Activated T-helper 17 cell treated with anti-CD3 and anti-CD28 coated beads, Interleukin-2, amount 50 U/mL, for 72 hours (primary cell): ENCODE measurements around the gene HSD3B2. TPM values are rescaled to one million over a fixed set of nuclear protein-coding genes. Genes with fewer than 3 reads are reported as not detected.

Source experiments
- ATAC-seq: fragments of 150-1000 bp; cut with Tn5 transposase; replicated peaks from 2 replicates; pipeline ENCODE4 v1.10.0; 2021; ENCODE audit warnings: mild to moderate bottlenecking, moderate library complexity
- H3K27ac Mint-ChIP-seq: one replicate; pipeline ENCODE4 v1.8.0; 2022; ENCODE audit warnings: mixed read lengths
- H3K27me3 Mint-ChIP-seq: one replicate; pipeline ENCODE4 v1.8.0; 2022; ENCODE audit warnings: mixed read lengths
- H3K36me3 Mint-ChIP-seq: one replicate; pipeline ENCODE4 v1.8.0; 2022; ENCODE audit warnings: low read depth, mild to moderate bottlenecking, mixed read lengths
- H3K4me1 Mint-ChIP-seq: one replicate; pipeline ENCODE4 v1.8.0; 2022; ENCODE audit warnings: mixed read lengths
- H3K4me3 Mint-ChIP-seq: one replicate; pipeline ENCODE4 v1.8.0; 2022; ENCODE audit warnings: mild to moderate bottlenecking, mixed read lengths
- H3K9me3 Mint-ChIP-seq: one replicate; pipeline ENCODE4 v1.8.0; 2022; ENCODE audit warnings: mixed read lengths
- total RNA-seq, 2 donors: library from RNA; stranded (reverse); gene quantifications; one replicate each; pipeline ENCODE4 v1.2.3, GENCODE V29; 2022

HSD3B2 gene
- total RNA-seq, 2 donors from 2014 or later = not detected

GRCh38 chr1:119452091-119452490 lies 37.1 kb downstream of the HSD3B2 start:
- Mint-ChIP-seq H3K27me3 (peaks cover 7% of the 10 kb centered on the region), H3K9me3 (no peaks in the 10 kb centered on the region), H3K4me3 (no peak overlapping the region), H3K27ac (no peak overlapping the region), H3K4me1 (no peaks in the 10 kb centered on the region), H3K36me3 (no peaks in the 10 kb centered on the region)
- ATAC-seq = no peak

DNA sequence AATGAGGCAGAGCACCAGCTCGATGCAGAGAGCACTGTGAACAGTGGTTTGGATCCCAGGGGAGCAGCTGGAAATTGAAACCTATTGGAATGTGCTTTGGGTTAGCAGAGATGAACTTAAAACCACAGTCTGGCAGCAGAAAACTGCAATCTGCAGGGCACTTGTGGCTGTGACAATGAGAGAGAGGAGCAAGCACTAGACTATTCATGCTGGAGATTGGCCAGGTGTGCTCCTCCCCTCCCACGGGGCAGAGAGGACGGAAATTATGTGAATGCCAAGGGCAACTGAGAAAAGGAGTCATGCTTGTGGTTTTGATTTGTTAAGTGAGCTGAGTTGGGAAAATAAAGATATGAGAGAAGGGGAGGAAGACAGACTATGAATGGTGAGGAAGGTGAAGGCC lies 38.1 kb downstream of the HSD3B2 start:
- H3K27me3 Mint-ChIP-seq = peaks cover 4% of the 10 kb centered on the region
- ATAC-seq = peak; percentile 56

GRCh38 chr1:119462964-119463363 lies 48.0 kb downstream of the HSD3B2 start:
- Mint-ChIP-seq H3K27ac (no peak overlapping the region), H3K4me3 (no peak overlapping the region), H3K4me1 (no peaks in the 10 kb centered on the region), H3K9me3 (no peaks in the 10 kb centered on the region), H3K27me3 (peaks cover 4% of the 10 kb centered on the region), H3K36me3 (no peaks in the 10 kb centered on the region)
- ATAC-seq = no peak

More for the DNA sequence above, 38.1 kb downstream of the HSD3B2 start:
- no peaks in the 10 kb centered on the region for H3K4me1 Mint-ChIP-seq
- H3K4me3 Mint-ChIP-seq = no peak overlapping the region
- H3K27ac Mint-ChIP-seq = no peak overlapping the region
- no peaks in the 10 kb centered on the region for H3K9me3 Mint-ChIP-seq
- H3K36me3 Mint-ChIP-seq = no peaks in the 10 kb centered on the region

- no peaks in the 10 kb centered on the region for H3K36me3 Mint-ChIP-seq
- H3K27ac Mint-ChIP-seq = no peak overlapping the region
- no peaks in the 10 kb centered on the region for H3K9me3 Mint-ChIP-seq
- H3K4me3 Mint-ChIP-seq = no peak overlapping the region
- H3K4me1 Mint-ChIP-seq = no peaks in the 10 kb centered on the region
- no peak for ATAC-seq
- H3K27me3 Mint-ChIP-seq = peaks cover 4% of the 10 kb centered on the region
These were observed 48.6 kb downstream of the HSD3B2 start for GRCh38 chr1:119463569-119463968.

GRCh38 chr1:119466445-119466844 lies 51.5 kb downstream of the HSD3B2 start:
- Mint-ChIP-seq H3K36me3 (no peaks in the 10 kb centered on the region), H3K4me3 (no peak overlapping the region)

DNA sequence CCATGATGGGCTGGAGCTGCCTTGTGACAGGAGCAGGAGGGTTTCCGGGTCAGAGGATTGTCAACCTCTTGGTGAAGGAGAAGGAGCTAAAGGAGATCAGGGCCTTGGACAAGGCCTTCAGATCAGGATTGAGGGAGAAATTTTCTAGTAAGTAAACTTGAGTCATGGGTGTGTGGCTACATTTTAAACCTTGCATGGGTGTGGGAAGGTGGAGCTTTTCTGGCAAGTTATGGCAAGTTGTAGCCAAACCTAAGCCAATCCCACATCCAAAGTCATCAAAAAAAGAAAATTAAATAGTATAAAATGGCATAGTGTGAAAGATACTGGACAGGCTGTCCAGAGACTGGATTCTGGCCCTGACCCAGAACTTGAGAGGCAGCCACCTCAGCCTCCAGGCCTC lies 52.3 kb downstream of the HSD3B2 start:
- Mint-ChIP-seq H3K36me3 (no peaks in the 10 kb centered on the region), H3K4me3 (no peak overlapping the region)

More at GRCh38 chr1:119466445-119466844, 51.5 kb downstream of the HSD3B2 start:
- no peaks in the 10 kb centered on the region for H3K4me1 Mint-ChIP-seq
- no peaks in the 10 kb centered on the region for H3K9me3 Mint-ChIP-seq
- H3K27ac Mint-ChIP-seq = no peak overlapping the region
- no peak for ATAC-seq
- H3K27me3 Mint-ChIP-seq = peaks cover 9% of the 10 kb centered on the region

DNA sequence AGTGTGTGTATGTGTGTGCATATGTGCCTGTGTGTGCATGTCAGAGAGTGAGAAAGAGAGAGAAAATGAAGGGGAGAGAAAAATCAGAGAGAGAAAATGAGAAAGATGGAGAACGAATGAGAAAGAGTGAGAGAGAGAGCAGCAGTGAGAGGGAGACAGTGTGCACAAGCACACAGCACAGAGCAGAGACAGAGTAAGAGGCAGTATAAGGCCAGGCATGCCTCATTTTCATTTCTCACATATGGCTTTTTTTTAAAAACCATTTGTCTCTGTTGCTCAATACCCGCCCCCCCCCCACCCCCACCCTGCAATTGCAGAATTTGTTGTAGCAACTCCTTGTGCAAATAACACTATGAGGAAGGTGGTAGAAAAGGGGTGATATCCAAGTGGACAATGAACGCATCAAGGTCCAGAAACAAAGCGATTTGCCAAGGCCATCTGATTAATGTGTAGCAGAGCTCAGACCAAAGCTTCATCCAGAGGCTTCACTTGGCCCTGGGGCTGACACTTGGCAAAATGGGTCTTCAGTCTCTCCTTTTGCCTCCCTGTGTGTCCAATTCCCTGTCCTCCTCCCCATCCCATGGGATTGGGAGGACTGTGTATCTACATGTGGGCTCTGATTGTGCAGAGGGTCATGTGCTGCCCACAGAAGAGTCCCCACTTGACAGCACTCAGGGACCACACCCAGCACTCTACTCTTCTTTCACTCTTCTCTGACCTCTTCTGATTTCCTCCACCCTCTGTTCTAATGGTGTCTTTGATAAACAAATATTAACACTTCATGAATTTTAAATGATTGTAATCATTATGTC lies 53.1 kb downstream of the HSD3B2 start:
- no peak for ATAC-seq
- Mint-ChIP-seq H3K27me3 (peaks cover 9% of the 10 kb centered on the region), H3K4me3 (no peak overlapping the region), H3K9me3 (no peaks in the 10 kb centered on the region), H3K27ac (no peak overlapping the region), H3K4me1 (no peaks in the 10 kb centered on the region), H3K36me3 (no peaks in the 10 kb centered on the region)

More for the DNA sequence above, 52.3 kb downstream of the HSD3B2 start:
- no peaks in the 10 kb centered on the region for H3K4me1 Mint-ChIP-seq
- H3K9me3 Mint-ChIP-seq = no peaks in the 10 kb centered on the region
- ATAC-seq = no peak
- H3K27me3 Mint-ChIP-seq = peaks cover 9% of the 10 kb centered on the region
- no peak overlapping the region for H3K27ac Mint-ChIP-seq

GRCh38 chr1:119469741-119470140 lies 54.8 kb downstream of the HSD3B2 start:
- Mint-ChIP-seq H3K36me3 (no peaks in the 10 kb centered on the region), H3K4me1 (no peaks in the 10 kb centered on the region), H3K27me3 (peaks cover 10% of the 10 kb centered on the region), H3K9me3 (no peaks in the 10 kb centered on the region), H3K27ac (no peak overlapping the region), H3K4me3 (no peak overlapping the region)
- ATAC-seq = no peak

GRCh38 chr1:119470377-119470776 lies 55.4 kb downstream of the HSD3B2 start:
- no peak for ATAC-seq
- Mint-ChIP-seq H3K36me3 (no peaks in the 10 kb centered on the region), H3K4me1 (no peaks in the 10 kb centered on the region), H3K27me3 (peaks cover 13% of the 10 kb centered on the region), H3K9me3 (no peaks in the 10 kb centered on the region), H3K4me3 (no peak overlapping the region), H3K27ac (no peak overlapping the region)

- no peak overlapping the region for H3K4me3 Mint-ChIP-seq
- peaks cover 13% of the 10 kb centered on the region for H3K27me3 Mint-ChIP-seq
- no peaks in the 10 kb centered on the region for H3K9me3 Mint-ChIP-seq
These were observed 56.0 kb downstream of the HSD3B2 start for GRCh38 chr1:119470958-119471357.

GRCh38 chr1:119471566-119471965 lies 56.6 kb downstream of the HSD3B2 start:
- no peaks in the 10 kb centered on the region for H3K36me3 Mint-ChIP-seq
- no peaks in the 10 kb centered on the region for H3K4me1 Mint-ChIP-seq
- no peak for ATAC-seq
- peaks cover 13% of the 10 kb centered on the region for H3K27me3 Mint-ChIP-seq
- no peak overlapping the region for H3K4me3 Mint-ChIP-seq
- H3K9me3 Mint-ChIP-seq = no peaks in the 10 kb centered on the region
- H3K27ac Mint-ChIP-seq = no peak overlapping the region

More at GRCh38 chr1:119470958-119471357, 56.0 kb downstream of the HSD3B2 start:
- ATAC-seq = no peak
- Mint-ChIP-seq H3K36me3 (no peaks in the 10 kb centered on the region), H3K4me1 (no peaks in the 10 kb centered on the region), H3K27ac (no peak overlapping the region)

DNA sequence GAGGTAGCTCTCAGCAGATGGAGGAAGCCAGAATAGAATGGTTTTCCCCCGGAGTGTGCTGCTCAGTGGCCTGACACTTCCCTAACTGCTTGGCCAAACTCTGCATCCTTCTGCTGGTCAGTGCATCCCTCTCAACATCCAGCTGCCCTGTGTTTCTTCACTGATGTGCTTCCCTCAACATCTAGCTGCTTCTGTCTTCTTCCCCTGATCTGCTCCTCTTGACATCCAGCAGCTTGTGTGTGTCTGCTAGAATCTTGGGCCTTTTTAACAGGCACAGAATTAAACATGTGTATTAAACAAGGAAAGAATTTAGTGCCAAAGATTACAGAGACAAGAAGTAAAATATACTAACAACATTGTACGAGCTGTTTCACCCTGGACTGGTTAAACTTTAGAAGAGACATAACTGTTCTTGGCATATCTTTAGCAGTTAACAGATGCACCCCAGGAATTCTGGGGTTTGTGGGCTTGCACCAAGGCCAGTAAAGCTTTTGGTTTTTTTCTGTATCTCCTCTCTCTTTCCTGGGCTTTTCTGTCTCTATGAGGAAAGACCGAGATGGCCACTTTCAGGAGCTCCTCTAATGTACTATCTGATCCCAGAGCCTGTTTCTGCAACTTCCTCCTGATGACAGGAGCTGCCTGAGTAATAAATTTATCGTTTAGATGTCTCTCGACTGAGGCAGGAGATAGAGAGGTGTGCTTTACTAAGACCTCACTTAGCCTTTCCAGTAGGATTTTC lies 57.3 kb downstream of the HSD3B2 start:
- Mint-ChIP-seq H3K4me1 (no peaks in the 10 kb centered on the region), H3K4me3 (no peak overlapping the region), H3K27ac (no peak overlapping the region), H3K27me3 (peaks cover 13% of the 10 kb centered on the region), H3K9me3 (no peaks in the 10 kb centered on the region), H3K36me3 (no peaks in the 10 kb centered on the region)
- ATAC-seq = no peak
